Astrocyte (in vitro differentiated cells and primary cell): ENCODE data around the gene HOXD13.

Experiments
- CTCF ChIP-seq: IDR thresholded peaks from 2 replicates; pipeline ENCODE4 v1.5.1; 2011; ENCODE audit warnings: low read depth, mild to moderate bottlenecking, inconsistent platforms, low read length, moderate library complexity; ENCODE audit not compliant: insufficient read depth
- EZH2 ChIP-seq: IDR thresholded peaks from 2 replicates; pipeline ENCODE4 v1.6.1; 2012; ENCODE audit warnings: mild to moderate bottlenecking, low read length, inconsistent platforms; ENCODE audit not compliant: insufficient read depth

- TF ChIP-seq CTCF: no peak
- no peak for TF ChIP-seq EZH2
Observed at GRCh38 chr2:176109946-176110345, 17.4 kb downstream of the HOXD13 start.
